Kidney (tissue), 14 donors: ENCODE measurements around the gene LONRF3. TPM values are rescaled to one million over a fixed set of nuclear protein-coding genes. Genes with fewer than 3 reads are reported as not detected.

Experiments used
- DNase-seq, 5 donors: peaks; one replicate each; pipeline ENCODE4 v3.0.0-alpha.2; 2013 to 2020
- FAIRE-seq: peaks from 2 replicates; lab custom pipeline; 2012; peaks lifted over from hg19 to GRCh38; lab: Jason Lieb, UNC
- H3K27ac ChIP-seq, 2 donors: one replicate each; pipeline ENCODE4 v1.7.0; 2013; ENCODE audit warnings: low read depth in 2 of 2, low read length in 2 of 2, inconsistent platforms in 1 of 2
- H3K27me3 ChIP-seq: one replicate; pipeline ENCODE4 v1.7.1; 2013; ENCODE audit warnings: low read length, inconsistent platforms; ENCODE audit not compliant: control insufficient read depth, insufficient read depth
- H3K36me3 ChIP-seq, 3 donors: one replicate each; pipeline versions ENCODE4 v1.7.0 to v1.7.1; 2013; ENCODE audit warnings: low read length in 3 of 3, control low read depth in 1 of 3, inconsistent platforms in 1 of 3; ENCODE audit not compliant: insufficient read depth in 3 of 3, control insufficient read depth in 2 of 3
- H3K4me1 ChIP-seq, 3 donors: one replicate each; pipeline versions ENCODE4 v1.7.0 to v1.7.1; 2013; ENCODE audit warnings: low read length in 3 of 3, inconsistent platforms in 1 of 3, low read depth in 1 of 3; ENCODE audit not compliant: control insufficient read depth in 2 of 3, insufficient read depth in 2 of 3
- H3K4me3 ChIP-seq, 3 donors: one replicate each; pipeline versions ENCODE4 v1.7.0 to v1.8.1; 2013; ENCODE audit warnings: low read length in 3 of 3, control low read depth in 1 of 3, inconsistent platforms in 1 of 3
- H3K9ac ChIP-seq, 3 donors: one replicate each; pipeline versions ENCODE4 v1.7.0 to v1.7.1; 2013; ENCODE audit warnings: low read length in 3 of 3, control low read depth in 1 of 3, inconsistent platforms in 1 of 3
- H3K9me3 ChIP-seq, 3 donors: one replicate each; pipeline versions ENCODE4 v1.7.0 to v1.7.1; 2013; ENCODE audit warnings: low read length in 3 of 3, control low read depth in 1 of 3, inconsistent platforms in 1 of 3; ENCODE audit not compliant: control insufficient read depth in 2 of 3, insufficient read depth in 1 of 3
- CTCF ChIP-seq: IDR thresholded peaks from 3 replicates; pipeline ENCODE4 v1.5.1; 2012; ENCODE audit warnings: mild to moderate bottlenecking, moderate library complexity, borderline replicate concordance; ENCODE audit not compliant: insufficient read depth; ENCODE audit errors: extremely low read depth
- intact Hi-C: fragments of 100-400 bp; cut with DNase I; formaldehyde crosslinking; loops from one replicate; pipeline ENCODE4 v1.11.1; 2022
- polyA plus RNA-seq: library from polyadenylated mRNA; stranded (reverse); fragments of 350-450 nt; fragmentation: Illumina TruSeq; extraction: RNeasy Lipid Tissue Mini Kit (QIAGEN cat#74804); gene quantifications from one replicate; pipeline ENCODE4 v1.2.3, GENCODE V29; 2014; ENCODE audit warnings: low read depth, low replicate concordance; ENCODE audit not compliant: insufficient read depth
- total RNA-seq: library from RNA; stranded (reverse); fragmentation: NEBNext Ultra II Directional; extraction: Animal tissue kit (Norgen Biotek cat#: 25700); gene quantifications from one replicate; pipeline ENCODE4 v1.2.1, GENCODE V29; 2021
- donor health status: control.
- donor health status: control.
- donor health status: control.
- donor health status: control.
- donor health status: control.
- donor health status: DM: yes; HTN: yes; CAD: no.
- donor health status: Normal renal cell carcinoma (clear cell type).

Gene LONRF3
- total and polyA plus RNA-seq, 2 donors from 2014 or later: 0.67 to 5.5 TPM

DNA sequence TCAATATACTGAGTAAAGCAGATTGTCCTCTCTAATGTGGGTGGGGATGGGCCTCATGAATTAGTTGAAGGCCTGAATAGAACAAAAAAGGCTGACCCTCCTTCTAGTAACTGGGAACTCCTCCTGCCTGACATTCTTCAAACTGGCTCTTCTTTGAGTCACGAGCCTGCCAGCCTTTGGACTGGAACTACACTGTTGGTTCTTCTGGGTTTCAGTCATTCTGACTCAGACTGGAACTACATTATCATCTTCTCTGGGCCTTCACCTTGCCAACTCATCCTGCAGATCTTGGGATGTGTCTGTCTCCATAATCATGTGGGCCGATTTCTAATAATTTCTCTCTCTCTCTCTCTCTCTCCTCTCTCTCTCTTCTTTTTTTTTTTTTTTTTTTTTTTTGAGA lies 71.5 kb downstream of the LONRF3 start:
- Histone ChIP-seq H3K27me3 (no peaks in the 10 kb centered on the region), H3K9ac (no peak overlapping the region), H3K4me1 (no peaks in the 10 kb centered on the region), H3K9me3 (no peaks in the 10 kb centered on the region), H3K27ac (no peak overlapping the region), H3K4me3 (no peak overlapping the region), H3K36me3 (no peaks in the 10 kb centered on the region)
- no peak for TF ChIP-seq CTCF
- FAIRE-seq: no peak
- intact Hi-C loops: no loop called here
- DNase-seq: no peak

GRCh38 chrX:119055687-119056086 lies 81.3 kb downstream of the LONRF3 start:
- no peak for TF ChIP-seq CTCF
- no peak overlapping the region for H3K9ac ChIP-seq
- DNase-seq (no peak), FAIRE-seq (no peak)
- H3K27ac ChIP-seq: no peak overlapping the region
- H3K9me3 ChIP-seq: no peaks in the 10 kb centered on the region
- H3K27me3 ChIP-seq: no peaks in the 10 kb centered on the region
- H3K4me3 ChIP-seq: no peak overlapping the region
- intact Hi-C loops: no loop called here
- H3K36me3 ChIP-seq: no peaks in the 10 kb centered on the region
- no peaks in the 10 kb centered on the region for H3K4me1 ChIP-seq

GRCh38 chrX:119062750-119063374 lies 88.4 kb downstream of the LONRF3 start:
- DNase-seq: peak in 2 of 5 donors; percentile 24 to 43
- no peak for FAIRE-seq

More at GRCh38 chrX:119062750-119063374, 88.4 kb downstream of the LONRF3 start:
- intact Hi-C loops: no loop called here
- Histone ChIP-seq H3K27ac (no peak overlapping the region), H3K27me3 (no peaks in the 10 kb centered on the region), H3K36me3 (no peaks in the 10 kb centered on the region), H3K9me3 (no peaks in the 10 kb centered on the region), H3K4me3 (no peak overlapping the region), H3K9ac (no peak overlapping the region), H3K4me1 (no peaks in the 10 kb centered on the region)
- TF ChIP-seq CTCF: no peak
